Measurements from ENCODE around the gene RAB13. TPM values are rescaled to one million over a fixed set of nuclear protein-coding genes. Genes with fewer than 3 reads are reported as not detected.
A peak's percentile ranks its signal among the peaks of the same experiment; 100 is the strongest.

The RAB13 gene
- total and polyA plus RNA-seq, 12 donors = 22.9 to 328 (median 124) TPM

GRCh38 chr1:153977250-153978240 lies 8.6 kb downstream of the RAB13 start, which contains the start of gene JTB:
Gene JTB, minus strand, starts transcription at chr1:153977674. Its CDS starts 422 bp downstream, at chr1:153977252.
- Histone ChIP-seq H3K36me3 (replicated peaks in 1 of 2) (peaks cover 0 to 45% of the 10 kb centered on the region in 2 donors), H3K4me3 (peak within 1 kb of the TSS; percentile 52 to 87 (median 78)), H3K27ac (peak within 1 kb of the TSS; percentile 34 to 93 (median 90)), H3K27me3 (no peaks in the 10 kb centered on the region), H3K4me1 (replicated peaks in 1 of 2) (peaks cover 17 to 18% of the 10 kb centered on the region in 2 donors), H3K9me3 (replicated peaks in 1 of 3) (no peaks in the 10 kb centered on the region)
- TF ChIP-seq POLR2A (IDR thresholded peaks at IDR 0.05) = peak; percentile 82 to 84
- TF ChIP-seq, protein P1, sequence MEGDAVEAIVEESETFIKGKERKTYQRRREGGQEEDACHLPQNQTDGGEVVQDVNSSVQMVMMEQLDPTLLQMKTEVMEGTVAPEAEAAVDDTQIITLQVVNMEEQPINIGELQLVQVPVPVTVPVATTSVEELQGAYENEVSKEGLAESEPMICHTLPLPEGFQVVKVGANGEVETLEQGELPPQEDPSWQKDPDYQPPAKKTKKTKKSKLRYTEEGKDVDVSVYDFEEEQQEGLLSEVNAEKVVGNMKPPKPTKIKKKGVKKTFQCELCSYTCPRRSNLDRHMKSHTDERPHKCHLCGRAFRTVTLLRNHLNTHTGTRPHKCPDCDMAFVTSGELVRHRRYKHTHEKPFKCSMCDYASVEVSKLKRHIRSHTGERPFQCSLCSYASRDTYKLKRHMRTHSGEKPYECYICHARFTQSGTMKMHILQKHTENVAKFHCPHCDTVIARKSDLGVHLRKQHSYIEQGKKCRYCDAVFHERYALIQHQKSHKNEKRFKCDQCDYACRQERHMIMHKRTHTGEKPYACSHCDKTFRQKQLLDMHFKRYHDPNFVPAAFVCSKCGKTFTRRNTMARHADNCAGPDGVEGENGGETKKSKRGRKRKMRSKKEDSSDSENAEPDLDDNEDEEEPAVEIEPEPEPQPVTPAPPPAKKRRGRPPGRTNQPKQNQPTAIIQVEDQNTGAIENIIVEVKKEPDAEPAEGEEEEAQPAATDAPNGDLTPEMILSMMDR (IDR thresholded peaks at IDR 0.05) = peak in 1 of 6 experiments; percentile 12
- WGBS, 4 donors = 0 to 1% (median 0%) methylated on average over 40 to 75 of the region's 75 CpGs
- intact Hi-C loops (cut with DNase I) = no loop called here
- peak; percentile 88 to 96 (median 92) for DNase-seq

GRCh38 chr1:153976819-153977249 lies 9.3 kb downstream of the RAB13 start:
- peak overlapping the region; percentile 34 to 93 (median 90) for H3K27ac ChIP-seq
- 0 to 1% (median 0%) methylated on average over 11 to 16 of the region's 16 CpGs for WGBS, 4 donors
- H3K4me1 ChIP-seq (replicated peaks in 1 of 2) = peaks cover 17 to 18% of the 10 kb centered on the region in 2 donors
- peak overlapping the region; percentile 52 to 87 (median 78) for H3K4me3 ChIP-seq
- DNase-seq = peak in 1 of 7 donors; percentile 44
- TF ChIP-seq, protein P1 (IDR thresholded peaks at IDR 0.05) = no peak
- TF ChIP-seq POLR2A (IDR thresholded peaks at IDR 0.05) = no peak
- peaks cover 0 to 42% of the 10 kb centered on the region in 2 donors for H3K36me3 ChIP-seq (replicated peaks in 1 of 2)
- no peaks in the 10 kb centered on the region for H3K27me3 ChIP-seq
- H3K9me3 ChIP-seq (replicated peaks in 1 of 3) = no peaks in the 10 kb centered on the region
- intact Hi-C loops (cut with DNase I) = no loop called here

- 74 to 80% (median 74%) methylated on average over 7 of the region's 7 CpGs for WGBS, 4 donors
Measured at GRCh38 chr1:153973525-153973924, 12.6 kb downstream of the RAB13 start.

DNA sequence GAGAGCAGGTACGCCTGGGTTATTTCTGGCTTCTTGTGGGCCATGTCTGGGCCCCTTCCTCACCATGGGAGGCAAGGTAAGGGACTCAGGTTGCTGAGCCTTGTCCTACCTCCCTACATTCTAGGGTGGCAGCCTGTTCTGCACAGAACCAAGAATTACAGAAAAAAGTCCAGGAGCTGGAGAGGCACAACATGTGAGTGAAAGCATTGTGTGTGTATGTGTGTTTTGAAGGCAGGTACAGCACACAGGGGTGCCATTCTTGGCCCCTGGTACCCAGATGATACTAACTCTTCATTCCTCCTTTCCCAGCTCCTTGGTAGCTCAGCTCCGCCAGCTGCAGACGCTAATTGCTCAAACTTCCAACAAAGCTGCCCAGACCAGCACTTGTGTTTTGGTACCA lies 13.1 kb downstream of the RAB13 start:
- Histone ChIP-seq H3K36me3 (replicated peaks in 1 of 2) (peaks cover 0 to 35% of the 10 kb centered on the region in 2 donors), H3K27me3 (no peaks in the 10 kb centered on the region), H3K4me3 (no peak overlapping the region), H3K9me3 (replicated peaks in 1 of 3) (no peaks in the 10 kb centered on the region), H3K27ac (no peak overlapping the region), H3K4me1 (replicated peaks in 1 of 2) (peaks cover 11 to 19% of the 10 kb centered on the region in 2 donors)
- TF ChIP-seq, protein P1 (IDR thresholded peaks at IDR 0.05) = no peak
- TF ChIP-seq POLR2A (IDR thresholded peaks at IDR 0.05) = no peak
- DNase-seq = no peak
- 88 to 95% (median 94%) methylated on average over 3 of the region's 3 CpGs for WGBS, 4 donors
- intact Hi-C loops (cut with DNase I) = no loop called here

More at GRCh38 chr1:153973525-153973924, 12.6 kb downstream of the RAB13 start:
- TF ChIP-seq, protein P1 (IDR thresholded peaks at IDR 0.05) = no peak
- TF ChIP-seq POLR2A (IDR thresholded peaks at IDR 0.05) = no peak
- Histone ChIP-seq H3K27me3 (no peaks in the 10 kb centered on the region), H3K4me3 (no peak overlapping the region), H3K4me1 (replicated peaks in 1 of 2) (peaks cover 16 to 20% of the 10 kb centered on the region in 2 donors), H3K36me3 (replicated peaks in 1 of 2) (peaks cover 0 to 35% of the 10 kb centered on the region in 2 donors), H3K27ac (no peak overlapping the region), H3K9me3 (replicated peaks in 1 of 3) (no peaks in the 10 kb centered on the region)
- intact Hi-C loops (cut with DNase I) = no loop called here
- DNase-seq = no peak
